GM12878 (cell line): ENCODE data around the gene SMIM43. TPM values are rescaled to one million over a fixed set of nuclear protein-coding genes. Genes with fewer than 3 reads are reported as not detected.
A peak's percentile ranks its signal among the peaks of the same experiment; 100 is the strongest.

Source experiments
- ATAC-seq: fragments of 200-7000 bp; cut with Tn5 transposase; 3 replicates; pipeline ENCODE4 v1.9.1; 2020; ENCODE audit warnings: mild to moderate bottlenecking, moderate library complexity
- BruUV-seq: library from RNA; stranded (reverse); fragments of 400-500 nt; replicated peaks from 2 replicates; lab custom pipeline; 2021; lab: Mats Ljungman, UMichigan
- CTCF ChIA-PET: fragments of 300-600 bp; sonication (Branson Sonifier 250); formaldehyde crosslinking; extraction: SDS; loops from one replicate; lab custom pipeline; 2021; ENCODE audit warnings: inconsistent platforms; lab: Yijun Ruan, JAX
- POLR2A ChIA-PET: fragments of 350-600 bp; formaldehyde crosslinking; extraction: SDS; loops from one replicate; lab custom pipeline; 2021; ENCODE audit warnings: inconsistent platforms; lab: Charles Lee
- RAD21 ChIA-PET: fragments of 300-600 bp; sonication (Branson Sonifier 250); formaldehyde crosslinking; loops from one replicate; lab custom pipeline; 2023; ENCODE audit warnings: antibody characterized with exemption; ENCODE audit not compliant: unreplicated experiment; lab: Charles Lee
- SMC1A ChIA-PET: fragments of 300-600 bp; sonication (Branson Sonifier 250); formaldehyde crosslinking; loops from one replicate; lab custom pipeline; 2023; ENCODE audit not compliant: unreplicated experiment, uncharacterized antibody; lab: Charles Lee
- DNase-seq: peaks from one replicate; pipeline ENCODE4 v3.0.0-alpha.2; 2011; ENCODE audit warnings: low read depth, low spot score
- FAIRE-seq: peaks from 3 replicates; lab custom pipeline; 2011; peaks lifted over from hg19 to GRCh38; lab: Jason Lieb, UNC
- H2AFZ ChIP-seq: 2 replicates; pipeline ENCODE4 v1.6.0; 2011; ENCODE audit warnings: low read depth, low read length, control low read depth; ENCODE audit not compliant: control insufficient read depth
- H3K27ac ChIP-seq: 2 replicates; pipeline ENCODE4 v1.5.1; 2011; ENCODE audit warnings: control low read depth; ENCODE audit not compliant: control insufficient read depth, insufficient read depth
- H3K27me3 ChIP-seq, 2 experiments: replicated peaks in 1 of 2; 2 replicates each; pipeline versions ENCODE4 v1.6.0 to v1.6.1; 2011; ENCODE audit warnings: low read length in 1 of 2; ENCODE audit not compliant: control insufficient read depth in 2 of 2, insufficient read depth in 2 of 2
- H3K36me3 ChIP-seq, 2 experiments: 2 replicates each; pipeline ENCODE4 v1.5.1; 2011; ENCODE audit warnings: low read length in 1 of 2; ENCODE audit not compliant: control insufficient read depth in 2 of 2, insufficient read depth in 2 of 2
- H3K4me1 ChIP-seq: 2 replicates; pipeline ENCODE4 v1.6.1; 2011; ENCODE audit warnings: mild to moderate bottlenecking, low read length, moderate library complexity, mixed read lengths; ENCODE audit not compliant: control insufficient read depth, insufficient read depth
- H3K4me2 ChIP-seq: 2 replicates; pipeline ENCODE4 v1.6.0; 2011; ENCODE audit warnings: control low read depth; ENCODE audit not compliant: control insufficient read depth, insufficient read depth
- H3K4me3 ChIP-seq: fragments of 200-600 bp; sonication (generic); 2 replicates; pipeline ENCODE4 v1.5.1; 2016
- H3K79me2 ChIP-seq: 2 replicates; pipeline ENCODE4 v1.6.0; 2011; ENCODE audit warnings: low read length; ENCODE audit not compliant: control insufficient read depth, insufficient read depth
- H3K9ac ChIP-seq: 2 replicates; pipeline ENCODE4 v1.8.0; 2011; ENCODE audit warnings: low read length, control low read depth, mixed read lengths; ENCODE audit not compliant: control insufficient read depth, insufficient read depth
- H3K9me3 ChIP-seq: replicated peaks from 3 replicates; pipeline ENCODE4 v1.5.1; 2011; ENCODE audit warnings: mild to moderate bottlenecking, low read length; ENCODE audit not compliant: control insufficient read depth, insufficient read depth
- H4K20me1 ChIP-seq: 2 replicates; pipeline ENCODE4 v1.6.0; 2011; ENCODE audit not compliant: control insufficient read depth, insufficient read depth
- DPF2 ChIP-seq: fragments of 450-650 bp; IDR thresholded peaks from 2 replicates; pipeline ENCODE4 v1.6.1; 2017; ENCODE audit warnings: mild to moderate bottlenecking
- NR2C2 ChIP-seq: IDR thresholded peaks from 2 replicates; pipeline ENCODE4 v1.6.1; 2011; ENCODE audit warnings: borderline replicate concordance, low read depth; ENCODE audit not compliant: control insufficient read depth, insufficient read length
- PML ChIP-seq: IDR thresholded peaks from 2 replicates; pipeline ENCODE4 v1.6.1; 2012; ENCODE audit warnings: low read length, inconsistent platforms
- STAT1 ChIP-seq: fragments of 450-650 bp; conservative IDR thresholded peaks from 2 replicates; pipeline ENCODE4 v1.6.1; 2014; ENCODE audit warnings: antibody characterized with exemption, mild to moderate bottlenecking
- ZSCAN29 ChIP-seq: fragments of 450-650 bp; IDR thresholded peaks from 2 replicates; pipeline ENCODE4 v1.6.1; 2017; ENCODE audit warnings: mild to moderate bottlenecking, moderate library complexity
- WGBS: methylation state at CpG from one replicate; pipeline ENCODE4 v1.1.6; 2016; ENCODE audit warnings: low lambda C conversion rate; ENCODE audit not compliant: insufficient replicate concordance, insufficient coverage; ENCODE audit errors: missing lambda C conversion rate; 5-methylcytosine and 5-hydroxymethylcytosine counted together
- in situ Hi-C: fragments of 300-500 bp; cut with MboI; formaldehyde crosslinking; loops from 9 replicates; pipeline ENCODE4 v1.14.3; 2018; ENCODE audit warnings: mixed read lengths
- intact Hi-C: fragments of 100-400 bp; cut with micrococcal nuclease; formaldehyde crosslinking; loops from one replicate; pipeline ENCODE4 v1.14.2; 2022; ENCODE audit not compliant: unreplicated experiment
- polyA plus RNA-seq, 11 experiments: library from polyadenylated mRNA; depleted of rRNA in 4 of 11; unstranded in 6 of 11; stranded (reverse) in 5 of 11; fragments of >200 nt; fragmentation: Nextera tagmentation in 4 of 11; fragmentation: Illumina TruSeq in 1 of 11; extraction: Ambion mirVana in 4 of 11; extraction: Trizol in 1 of 11; gene quantifications; 1 replicate in 1 of 11; 2 replicates in 10 of 11; pipeline versions ENCODE4 v1.2.1 to v1.2.3, GENCODE V29; 2011 to 2016; ENCODE audit warnings: inconsistent platforms in 2 of 11, missing spikeins in 2 of 11, low read depth in 1 of 11
- total RNA-seq, 4 experiments: library from RNA; depleted of rRNA in 3 of 4; stranded (reverse); fragments of >200 nt in 3 of 4; fragmentation: Illumina TruSeq in 1 of 4; extraction: Trizol in 1 of 4; gene quantifications; 2 replicates each; pipeline versions ENCODE4 v1.2.1 to v1.2.3, GENCODE V29; 2013 to 2021
- TF ChIP-seq, protein P1 (sequence below): fragments of 450-650 bp; IDR thresholded peaks from 2 replicates; pipeline ENCODE4 v1.6.1; 2018; ENCODE audit warnings: mild to moderate bottlenecking, low read depth, moderate library complexity; ENCODE audit not compliant: partially characterized antibody
- TF ChIP-seq, protein P2 (sequence below): IDR thresholded peaks from 2 replicates; pipeline ENCODE4 v1.6.1; 2012; ENCODE audit warnings: improper control_type of control experiment, low read depth, low read length; ENCODE audit not compliant: insufficient replicate concordance

Gene SMIM43
- total and polyA plus RNA-seq, 10 of the 15 experiments (the other 5 are each of a cell fraction or from before 2014, with no cell fraction given) = 0.12 TPM; not detected in 9

DNA sequence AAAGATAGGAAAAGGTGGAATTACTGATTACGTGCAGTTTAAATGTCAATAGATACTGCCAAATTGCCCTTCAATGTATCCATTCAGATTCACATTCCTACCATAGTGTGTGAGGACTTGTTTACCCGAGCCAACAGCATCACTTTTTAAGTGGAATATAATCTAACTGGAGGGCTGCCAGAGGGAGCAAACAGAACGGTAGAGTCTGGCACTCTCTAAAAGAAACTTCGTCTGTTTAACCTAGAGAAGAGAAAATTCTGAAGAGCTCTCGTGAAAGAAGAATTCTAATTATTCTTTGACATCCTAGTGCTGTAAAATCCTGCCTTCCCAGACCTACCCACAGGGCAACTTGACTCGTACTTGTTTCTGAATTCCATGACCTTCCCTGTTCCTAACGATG is 23.2 kb downstream of the SMIM43 start:
- TF ChIP-seq, protein P1, sequence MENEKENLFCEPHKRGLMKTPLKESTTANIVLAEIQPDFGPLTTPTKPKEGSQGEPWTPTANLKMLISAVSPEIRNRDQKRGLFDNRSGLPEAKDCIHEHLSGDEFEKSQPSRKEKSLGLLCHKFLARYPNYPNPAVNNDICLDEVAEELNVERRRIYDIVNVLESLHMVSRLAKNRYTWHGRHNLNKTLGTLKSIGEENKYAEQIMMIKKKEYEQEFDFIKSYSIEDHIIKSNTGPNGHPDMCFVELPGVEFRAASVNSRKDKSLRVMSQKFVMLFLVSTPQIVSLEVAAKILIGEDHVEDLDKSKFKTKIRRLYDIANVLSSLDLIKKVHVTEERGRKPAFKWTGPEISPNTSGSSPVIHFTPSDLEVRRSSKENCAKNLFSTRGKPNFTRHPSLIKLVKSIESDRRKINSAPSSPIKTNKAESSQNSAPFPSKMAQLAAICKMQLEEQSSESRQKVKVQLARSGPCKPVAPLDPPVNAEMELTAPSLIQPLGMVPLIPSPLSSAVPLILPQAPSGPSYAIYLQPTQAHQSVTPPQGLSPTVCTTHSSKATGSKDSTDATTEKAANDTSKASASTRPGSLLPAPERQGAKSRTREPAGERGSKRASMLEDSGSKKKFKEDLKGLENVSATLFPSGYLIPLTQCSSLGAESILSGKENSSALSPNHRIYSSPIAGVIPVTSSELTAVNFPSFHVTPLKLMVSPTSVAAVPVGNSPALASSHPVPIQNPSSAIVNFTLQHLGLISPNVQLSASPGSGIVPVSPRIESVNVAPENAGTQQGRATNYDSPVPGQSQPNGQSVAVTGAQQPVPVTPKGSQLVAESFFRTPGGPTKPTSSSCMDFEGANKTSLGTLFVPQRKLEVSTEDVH = no peak
- H3K79me2 ChIP-seq = no peaks in the 10 kb centered on the region
- BruUV-seq = no TSS peak
- in situ Hi-C loops (no loop called here), intact Hi-C loops (no loop called here)
- H3K36me3 ChIP-seq = no peaks in the 10 kb centered on the region
- 32% methylated on average over 7 of the region's 7 CpGs for WGBS
- DNase-seq = no peak
- CTCF ChIA-PET = interaction anchor here (0.9 to 1.1 kb wide), 2 partner anchors 59 to 85 kb away, joined by 3 read pairs; partner anchors contain the start of gene EXOSC9
- no peaks in the 10 kb centered on the region for H3K9me3 ChIP-seq
- POLR2A ChIA-PET = interaction anchor here (0.5 kb wide), 1 partner anchor 477 kb away, joined by 3 read pairs; no protein-coding TSS in a partner anchor
- no peak overlapping the region for H3K27ac ChIP-seq
- no peaks in the 10 kb centered on the region; the same call in 1 of the 2 replicates for H4K20me1 ChIP-seq
- no peak for ATAC-seq
- no peak for FAIRE-seq
- no peak overlapping the region for H3K4me2 ChIP-seq
- H3K27me3 ChIP-seq = no peaks in the 10 kb centered on the region
- H3K4me1 ChIP-seq = no peaks in the 10 kb centered on the region
- no peak overlapping the region for H2AFZ ChIP-seq
- H3K4me3 ChIP-seq = no peak overlapping the region
- no peak overlapping the region for H3K9ac ChIP-seq
- SMC1A ChIA-PET = interaction anchor here (1.4 to 2.5 kb wide), 2 partner anchors 9 to 158 kb away, joined by 3 to 8 read pairs; no protein-coding TSS in a partner anchor
- RAD21 ChIA-PET = no interaction called here

DNA sequence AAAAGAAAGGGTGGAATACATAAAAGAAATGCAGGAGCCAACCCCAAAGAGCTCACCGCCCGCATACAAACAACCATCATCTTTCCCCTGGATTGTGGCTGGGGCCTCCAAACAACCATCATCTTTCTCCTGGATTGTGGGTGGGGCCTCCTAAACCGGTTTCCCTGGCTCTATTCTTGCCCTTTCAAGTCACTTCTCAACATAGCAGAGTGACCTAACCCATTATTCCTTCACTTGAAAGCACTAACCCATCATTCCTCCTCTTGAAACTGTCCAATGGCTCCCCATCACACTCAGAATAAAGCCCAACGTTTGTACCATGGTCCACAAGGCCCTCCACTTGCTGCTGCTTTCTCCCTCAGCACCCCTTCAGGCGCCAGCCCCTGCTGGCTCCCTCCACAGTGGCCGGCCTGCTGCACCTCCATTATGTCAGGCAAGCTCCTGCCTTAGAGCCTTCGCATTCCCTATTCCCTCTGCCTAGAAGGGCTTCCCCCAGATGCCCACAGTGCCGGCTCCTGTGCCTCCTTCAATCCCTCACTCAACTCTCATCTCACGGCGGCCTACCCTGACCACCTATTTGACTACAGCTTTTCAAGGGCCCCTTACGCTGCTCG is 24.1 kb downstream of the SMIM43 start:
- no peaks in the 10 kb centered on the region; the same call in 1 of the 2 replicates for H4K20me1 ChIP-seq
- H3K27me3 ChIP-seq = no peaks in the 10 kb centered on the region
- BruUV-seq = no TSS peak
- DNase-seq (no peak), FAIRE-seq (no peak), ATAC-seq (0 out of 3 replicates have a peak, but pooled peaks have one; percentile 18)
- H3K27ac ChIP-seq = no peak overlapping the region
- POLR2A ChIA-PET = no interaction called here
- intact Hi-C loops (no loop called here), in situ Hi-C loops (no loop called here)
- H3K36me3 ChIP-seq = no peaks in the 10 kb centered on the region
- H3K4me3 ChIP-seq = no peak overlapping the region
- no peaks in the 10 kb centered on the region for H3K79me2 ChIP-seq
- no peak overlapping the region for H3K4me2 ChIP-seq
- CTCF ChIA-PET = interaction anchor here (0.6 to 1.1 kb wide), 3 partner anchors 12 to 605 kb away, joined by 3 to 4 read pairs (median 3); partner anchors contain the start of gene EXOSC9
- RAD21 ChIA-PET = no interaction called here
- H3K4me1 ChIP-seq = no peaks in the 10 kb centered on the region
- H2AFZ ChIP-seq = no peak overlapping the region
- H3K9ac ChIP-seq = no peak overlapping the region
- SMC1A ChIA-PET = interaction anchor here (0.7 kb wide), 1 partner anchor 1175 kb away, joined by 4 read pairs; no protein-coding TSS in a partner anchor
- no peaks in the 10 kb centered on the region for H3K9me3 ChIP-seq
- 60% methylated on average over 12 of the region's 12 CpGs for WGBS
- TF ChIP-seq DPF2 (no peak), ZSCAN29 (no peak), NR2C2 (no peak), STAT1 (no peak), PML (no peak)
- TF ChIP-seq, protein P2, sequence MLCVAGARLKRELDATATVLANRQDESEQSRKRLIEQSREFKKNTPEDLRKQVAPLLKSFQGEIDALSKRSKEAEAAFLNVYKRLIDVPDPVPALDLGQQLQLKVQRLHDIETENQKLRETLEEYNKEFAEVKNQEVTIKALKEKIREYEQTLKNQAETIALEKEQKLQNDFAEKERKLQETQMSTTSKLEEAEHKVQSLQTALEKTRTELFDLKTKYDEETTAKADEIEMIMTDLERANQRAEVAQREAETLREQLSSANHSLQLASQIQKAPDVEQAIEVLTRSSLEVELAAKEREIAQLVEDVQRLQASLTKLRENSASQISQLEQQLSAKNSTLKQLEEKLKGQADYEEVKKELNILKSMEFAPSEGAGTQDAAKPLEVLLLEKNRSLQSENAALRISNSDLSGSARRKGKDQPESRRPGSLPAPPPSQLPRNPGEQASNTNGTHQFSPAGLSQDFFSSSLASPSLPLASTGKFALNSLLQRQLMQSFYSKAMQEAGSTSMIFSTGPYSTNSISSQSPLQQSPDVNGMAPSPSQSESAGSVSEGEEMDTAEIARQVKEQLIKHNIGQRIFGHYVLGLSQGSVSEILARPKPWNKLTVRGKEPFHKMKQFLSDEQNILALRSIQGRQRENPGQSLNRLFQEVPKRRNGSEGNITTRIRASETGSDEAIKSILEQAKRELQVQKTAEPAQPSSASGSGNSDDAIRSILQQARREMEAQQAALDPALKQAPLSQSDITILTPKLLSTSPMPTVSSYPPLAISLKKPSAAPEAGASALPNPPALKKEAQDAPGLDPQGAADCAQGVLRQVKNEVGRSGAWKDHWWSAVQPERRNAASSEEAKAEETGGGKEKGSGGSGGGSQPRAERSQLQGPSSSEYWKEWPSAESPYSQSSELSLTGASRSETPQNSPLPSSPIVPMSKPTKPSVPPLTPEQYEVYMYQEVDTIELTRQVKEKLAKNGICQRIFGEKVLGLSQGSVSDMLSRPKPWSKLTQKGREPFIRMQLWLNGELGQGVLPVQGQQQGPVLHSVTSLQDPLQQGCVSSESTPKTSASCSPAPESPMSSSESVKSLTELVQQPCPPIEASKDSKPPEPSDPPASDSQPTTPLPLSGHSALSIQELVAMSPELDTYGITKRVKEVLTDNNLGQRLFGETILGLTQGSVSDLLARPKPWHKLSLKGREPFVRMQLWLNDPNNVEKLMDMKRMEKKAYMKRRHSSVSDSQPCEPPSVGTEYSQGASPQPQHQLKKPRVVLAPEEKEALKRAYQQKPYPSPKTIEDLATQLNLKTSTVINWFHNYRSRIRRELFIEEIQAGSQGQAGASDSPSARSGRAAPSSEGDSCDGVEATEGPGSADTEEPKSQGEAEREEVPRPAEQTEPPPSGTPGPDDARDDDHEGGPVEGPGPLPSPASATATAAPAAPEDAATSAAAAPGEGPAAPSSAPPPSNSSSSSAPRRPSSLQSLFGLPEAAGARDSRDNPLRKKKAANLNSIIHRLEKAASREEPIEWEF = no peak
